GM23338 (cell line): ENCODE data around the gene CECR2. TPM values are rescaled to one million over a fixed set of nuclear protein-coding genes. Genes with fewer than 3 reads are reported as not detected.

Source experiments
- ATAC-seq: fragments of 200-7000 bp; cut with Tn5 transposase; 3 replicates; pipeline ENCODE4 v1.9.1; 2020
- DNase-seq: peaks from one replicate; pipeline ENCODE4 v3.0.0-alpha.2; 2015; ENCODE audit warnings: low spot score
- H2AFZ ChIP-seq: fragments of 200-600 bp; sonication (generic); 2 replicates; pipeline ENCODE4 v1.8.0; 2016; ENCODE audit warnings: antibody characterized with exemption, mild to moderate bottlenecking, moderate library complexity
- H3F3A ChIP-seq: fragments of 200-600 bp; sonication (generic); replicated peaks from 2 replicates; pipeline ENCODE4 v1.8.0; 2017; ENCODE audit warnings: antibody characterized with exemption, mixed run types, low read depth
- H3K27ac ChIP-seq: fragments of 200-600 bp; sonication (generic); 2 replicates; pipeline ENCODE4 v1.6.1; 2016; ENCODE audit warnings: low read depth
- H3K27me3 ChIP-seq: fragments of 200-600 bp; sonication (generic); 2 replicates; pipeline ENCODE4 v1.8.0; 2016; ENCODE audit warnings: mild to moderate bottlenecking, mixed run types, moderate library complexity; ENCODE audit not compliant: insufficient read depth
- H3K36me3 ChIP-seq: fragments of 200-600 bp; sonication (generic); 2 replicates; pipeline ENCODE4 v1.8.0; 2016; ENCODE audit warnings: mild to moderate bottlenecking; ENCODE audit not compliant: insufficient read depth
- H3K4me1 ChIP-seq: fragments of 200-600 bp; sonication (generic); 2 replicates; pipeline ENCODE4 v1.8.0; 2016; ENCODE audit warnings: mild to moderate bottlenecking, moderate library complexity; ENCODE audit not compliant: insufficient read depth
- H3K4me2 ChIP-seq: fragments of 200-600 bp; sonication (generic); 2 replicates; pipeline ENCODE4 v1.7.1; 2017; ENCODE audit warnings: mixed run types
- H3K4me3 ChIP-seq: fragments of 200-600 bp; sonication (generic); 2 replicates; pipeline ENCODE4 v1.6.1; 2016; ENCODE audit warnings: mixed run types
- H3K79me2 ChIP-seq: fragments of 200-600 bp; sonication (generic); replicated peaks from 2 replicates; pipeline ENCODE4 v1.8.0; 2017; ENCODE audit warnings: mild to moderate bottlenecking; ENCODE audit not compliant: insufficient read depth
- H3K9me2 ChIP-seq: fragments of 200-600 bp; sonication (generic); 2 replicates; pipeline ENCODE4 v1.8.0; 2017; ENCODE audit not compliant: insufficient read depth
- H4K20me1 ChIP-seq: fragments of 200-600 bp; sonication (generic); replicated peaks from 2 replicates; pipeline ENCODE4 v1.8.0; 2017; ENCODE audit warnings: mild to moderate bottlenecking; ENCODE audit not compliant: insufficient read depth
- H3K27ac Mint-ChIP-seq: 2 replicates; pipeline ENCODE4 v1.8.0; 2020; ENCODE audit warnings: inconsistent platforms, mild to moderate bottlenecking, moderate library complexity, mixed read lengths
- H3K27me3 Mint-ChIP-seq: 3 replicates; pipeline ENCODE4 v1.8.0; 2022; ENCODE audit warnings: low read depth, mild to moderate bottlenecking, moderate library complexity, mixed read lengths, inconsistent platforms; ENCODE audit not compliant: insufficient read depth, poor library complexity
- H3K36me3 Mint-ChIP-seq: 3 replicates; pipeline ENCODE4 v1.8.0; 2021; ENCODE audit warnings: low read depth, mild to moderate bottlenecking, inconsistent platforms, moderate library complexity, mixed read lengths
- H3K4me1 Mint-ChIP-seq: 3 replicates; pipeline ENCODE4 v1.8.0; 2020; ENCODE audit warnings: mild to moderate bottlenecking, inconsistent platforms, mixed read lengths
- H3K4me3 Mint-ChIP-seq: 3 replicates; pipeline ENCODE4 v1.8.0; 2021; ENCODE audit warnings: moderate library complexity, mild to moderate bottlenecking, inconsistent platforms, mixed read lengths
- H3K9me3 Mint-ChIP-seq: 3 replicates; pipeline ENCODE4 v1.8.0; 2020; ENCODE audit warnings: moderate library complexity, mild to moderate bottlenecking, inconsistent platforms, mixed read lengths
- CREB1 ChIP-seq: fragments of 250-450 bp; sonication (Bioruptor Pico); IDR thresholded peaks from 2 replicates; pipeline ENCODE4 v1.5.0; 2020; ENCODE audit warnings: low read depth, mild to moderate bottlenecking, moderate library complexity
- EZH2 ChIP-seq: fragments of 200-600 bp; sonication (generic); IDR thresholded peaks from one replicate; pipeline ENCODE4 v1.8.0; 2017; ENCODE audit warnings: antibody characterized with exemption, mild to moderate bottlenecking, low read depth; ENCODE audit not compliant: unreplicated experiment
- EZH2phosphoT487 ChIP-seq: fragments of 200-600 bp; sonication (generic); IDR thresholded peaks from one replicate; pipeline ENCODE4 v1.8.1; 2018; ENCODE audit warnings: antibody characterized with exemption; ENCODE audit not compliant: unreplicated experiment
- JUNB ChIP-seq: IDR thresholded peaks from one replicate; pipeline ENCODE4 v1.6.1; 2016; ENCODE audit warnings: antibody characterized with exemption; ENCODE audit not compliant: unreplicated experiment
- NANOG ChIP-seq: IDR thresholded peaks from 2 replicates; pipeline ENCODE4 v1.6.1; 2016; ENCODE audit warnings: antibody characterized with exemption, borderline replicate concordance
- STAT1 ChIP-seq: IDR thresholded peaks from one replicate; pipeline ENCODE4 v1.6.1; 2016; ENCODE audit warnings: antibody characterized with exemption; ENCODE audit not compliant: unreplicated experiment
- ZNF114 ChIP-seq: fragments of 250-450 bp; sonication (Bioruptor Pico); IDR thresholded peaks from 2 replicates; pipeline ENCODE4 v1.5.0; 2020; ENCODE audit warnings: mild to moderate bottlenecking, moderate library complexity
- ZNF331 ChIP-seq: fragments of 250-450 bp; sonication (Bioruptor Pico); IDR thresholded peaks from 2 replicates; pipeline ENCODE4 v1.5.0; 2020; ENCODE audit warnings: low read depth, mild to moderate bottlenecking, moderate library complexity
- polyA plus RNA-seq: library from polyadenylated mRNA; unstranded; fragments of >200 nt; fragmentation: Nextera tagmentation; extraction: Ambion mirVana; gene quantifications from 2 replicates; pipeline ENCODE4 v1.2.1, GENCODE V29; 2016
- total RNA-seq: library from RNA; depleted of rRNA; stranded (reverse); fragments of >200 nt; shearing (Covaris generic); gene quantifications from 2 replicates; pipeline ENCODE4 v1.2.3, GENCODE V29; 2014
- TF ChIP-seq, protein P1 (sequence below): IDR thresholded peaks from one replicate; pipeline ENCODE4 v1.6.1; 2018; ENCODE audit warnings: antibody characterized with exemption; ENCODE audit not compliant: unreplicated experiment
- TF ChIP-seq, protein P2 (sequence below): IDR thresholded peaks from 2 replicates; pipeline ENCODE4 v1.6.1; 2016; ENCODE audit warnings: antibody characterized with exemption
- TF ChIP-seq, protein P3 (sequence below): fragments of 250-450 bp; sonication (Bioruptor Pico); IDR thresholded peaks from 2 replicates; pipeline ENCODE4 v1.5.0; 2020; ENCODE audit warnings: mild to moderate bottlenecking, moderate library complexity

CECR2 gene
- total and polyA plus RNA-seq, 2 experiments from 2014 or later, result 18.4 to 110 TPM

DNA sequence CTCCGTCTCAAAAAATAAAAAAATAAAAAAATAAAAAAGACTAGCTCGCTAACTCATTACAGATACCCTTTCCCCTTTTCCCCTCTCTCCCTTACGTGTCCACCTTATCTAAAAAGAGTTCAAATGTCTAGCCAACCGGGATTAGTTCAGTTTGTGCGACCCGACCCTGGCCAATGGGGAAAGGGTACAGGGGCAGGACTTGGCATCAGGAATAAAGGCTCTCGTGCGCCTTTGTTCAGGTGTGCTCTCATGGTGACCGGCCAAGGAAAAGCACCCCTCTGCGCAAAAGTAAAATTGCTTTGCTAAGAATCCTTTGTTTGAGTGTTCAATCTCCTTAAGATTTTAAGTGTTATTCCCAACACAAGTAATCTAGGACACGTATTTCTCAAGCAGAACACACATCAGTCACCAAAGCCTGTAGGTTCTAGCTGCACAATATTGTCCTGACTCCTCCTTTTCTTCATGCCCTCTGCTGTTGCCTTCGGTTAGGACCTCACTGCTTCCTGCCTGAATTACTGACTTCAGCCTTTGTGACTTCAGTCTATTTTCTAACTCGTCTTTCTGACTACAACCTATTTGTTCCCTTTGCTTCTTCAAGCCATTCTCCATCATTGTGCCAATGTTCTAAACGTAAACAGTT lies 20.7 kb upstream of the CECR2 start:
- Histone ChIP-seq H3K79me2 (no peaks in the 10 kb centered on the region), H3F3A (peaks cover 7% of the 10 kb centered on the region; the same call in 1 of the 2 replicates), H3K9me2 (no peaks in the 10 kb centered on the region), H3K4me3 (no peak overlapping the region), H3K27ac (no peak overlapping the region), H3K36me3 (no peaks in the 10 kb centered on the region), H3K4me2 (no peak overlapping the region), H2AFZ (peak overlapping the region; percentile 90), H4K20me1 (no peaks in the 10 kb centered on the region), H3K27me3 (no peaks in the 10 kb centered on the region), H3K4me1 (no peaks in the 10 kb centered on the region)
- no peaks in the 10 kb centered on the region for H3K4me1 Mint-ChIP-seq
- no peak overlapping the region for H3K27ac Mint-ChIP-seq
- no peak for DNase-seq
- no peaks in the 10 kb centered on the region for H3K36me3 Mint-ChIP-seq
- no peak for ATAC-seq
- no peaks in the 10 kb centered on the region for H3K9me3 Mint-ChIP-seq
- no peaks in the 10 kb centered on the region for H3K27me3 Mint-ChIP-seq
- H3K4me3 Mint-ChIP-seq, result no peak overlapping the region
- TF ChIP-seq, protein P1, sequence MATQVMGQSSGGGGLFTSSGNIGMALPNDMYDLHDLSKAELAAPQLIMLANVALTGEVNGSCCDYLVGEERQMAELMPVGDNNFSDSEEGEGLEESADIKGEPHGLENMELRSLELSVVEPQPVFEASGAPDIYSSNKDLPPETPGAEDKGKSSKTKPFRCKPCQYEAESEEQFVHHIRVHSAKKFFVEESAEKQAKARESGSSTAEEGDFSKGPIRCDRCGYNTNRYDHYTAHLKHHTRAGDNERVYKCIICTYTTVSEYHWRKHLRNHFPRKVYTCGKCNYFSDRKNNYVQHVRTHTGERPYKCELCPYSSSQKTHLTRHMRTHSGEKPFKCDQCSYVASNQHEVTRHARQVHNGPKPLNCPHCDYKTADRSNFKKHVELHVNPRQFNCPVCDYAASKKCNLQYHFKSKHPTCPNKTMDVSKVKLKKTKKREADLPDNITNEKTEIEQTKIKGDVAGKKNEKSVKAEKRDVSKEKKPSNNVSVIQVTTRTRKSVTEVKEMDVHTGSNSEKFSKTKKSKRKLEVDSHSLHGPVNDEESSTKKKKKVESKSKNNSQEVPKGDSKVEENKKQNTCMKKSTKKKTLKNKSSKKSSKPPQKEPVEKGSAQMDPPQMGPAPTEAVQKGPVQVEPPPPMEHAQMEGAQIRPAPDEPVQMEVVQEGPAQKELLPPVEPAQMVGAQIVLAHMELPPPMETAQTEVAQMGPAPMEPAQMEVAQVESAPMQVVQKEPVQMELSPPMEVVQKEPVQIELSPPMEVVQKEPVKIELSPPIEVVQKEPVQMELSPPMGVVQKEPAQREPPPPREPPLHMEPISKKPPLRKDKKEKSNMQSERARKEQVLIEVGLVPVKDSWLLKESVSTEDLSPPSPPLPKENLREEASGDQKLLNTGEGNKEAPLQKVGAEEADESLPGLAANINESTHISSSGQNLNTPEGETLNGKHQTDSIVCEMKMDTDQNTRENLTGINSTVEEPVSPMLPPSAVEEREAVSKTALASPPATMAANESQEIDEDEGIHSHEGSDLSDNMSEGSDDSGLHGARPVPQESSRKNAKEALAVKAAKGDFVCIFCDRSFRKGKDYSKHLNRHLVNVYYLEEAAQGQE, result no peak
- TF ChIP-seq EZH2phosphoT487 (no peak), STAT1 (no peak), EZH2 (no peak), NANOG (no peak), JUNB (no peak), ZNF114 (CRISPR knock-in tag) (no peak), ZNF331 (no peak), CREB1 (CRISPR knock-in tag) (no peak)
- TF ChIP-seq, protein P2, sequence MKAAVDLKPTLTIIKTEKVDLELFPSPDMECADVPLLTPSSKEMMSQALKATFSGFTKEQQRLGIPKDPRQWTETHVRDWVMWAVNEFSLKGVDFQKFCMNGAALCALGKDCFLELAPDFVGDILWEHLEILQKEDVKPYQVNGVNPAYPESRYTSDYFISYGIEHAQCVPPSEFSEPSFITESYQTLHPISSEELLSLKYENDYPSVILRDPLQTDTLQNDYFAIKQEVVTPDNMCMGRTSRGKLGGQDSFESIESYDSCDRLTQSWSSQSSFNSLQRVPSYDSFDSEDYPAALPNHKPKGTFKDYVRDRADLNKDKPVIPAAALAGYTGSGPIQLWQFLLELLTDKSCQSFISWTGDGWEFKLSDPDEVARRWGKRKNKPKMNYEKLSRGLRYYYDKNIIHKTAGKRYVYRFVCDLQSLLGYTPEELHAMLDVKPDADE, result no peak
- TF ChIP-seq, protein P3, sequence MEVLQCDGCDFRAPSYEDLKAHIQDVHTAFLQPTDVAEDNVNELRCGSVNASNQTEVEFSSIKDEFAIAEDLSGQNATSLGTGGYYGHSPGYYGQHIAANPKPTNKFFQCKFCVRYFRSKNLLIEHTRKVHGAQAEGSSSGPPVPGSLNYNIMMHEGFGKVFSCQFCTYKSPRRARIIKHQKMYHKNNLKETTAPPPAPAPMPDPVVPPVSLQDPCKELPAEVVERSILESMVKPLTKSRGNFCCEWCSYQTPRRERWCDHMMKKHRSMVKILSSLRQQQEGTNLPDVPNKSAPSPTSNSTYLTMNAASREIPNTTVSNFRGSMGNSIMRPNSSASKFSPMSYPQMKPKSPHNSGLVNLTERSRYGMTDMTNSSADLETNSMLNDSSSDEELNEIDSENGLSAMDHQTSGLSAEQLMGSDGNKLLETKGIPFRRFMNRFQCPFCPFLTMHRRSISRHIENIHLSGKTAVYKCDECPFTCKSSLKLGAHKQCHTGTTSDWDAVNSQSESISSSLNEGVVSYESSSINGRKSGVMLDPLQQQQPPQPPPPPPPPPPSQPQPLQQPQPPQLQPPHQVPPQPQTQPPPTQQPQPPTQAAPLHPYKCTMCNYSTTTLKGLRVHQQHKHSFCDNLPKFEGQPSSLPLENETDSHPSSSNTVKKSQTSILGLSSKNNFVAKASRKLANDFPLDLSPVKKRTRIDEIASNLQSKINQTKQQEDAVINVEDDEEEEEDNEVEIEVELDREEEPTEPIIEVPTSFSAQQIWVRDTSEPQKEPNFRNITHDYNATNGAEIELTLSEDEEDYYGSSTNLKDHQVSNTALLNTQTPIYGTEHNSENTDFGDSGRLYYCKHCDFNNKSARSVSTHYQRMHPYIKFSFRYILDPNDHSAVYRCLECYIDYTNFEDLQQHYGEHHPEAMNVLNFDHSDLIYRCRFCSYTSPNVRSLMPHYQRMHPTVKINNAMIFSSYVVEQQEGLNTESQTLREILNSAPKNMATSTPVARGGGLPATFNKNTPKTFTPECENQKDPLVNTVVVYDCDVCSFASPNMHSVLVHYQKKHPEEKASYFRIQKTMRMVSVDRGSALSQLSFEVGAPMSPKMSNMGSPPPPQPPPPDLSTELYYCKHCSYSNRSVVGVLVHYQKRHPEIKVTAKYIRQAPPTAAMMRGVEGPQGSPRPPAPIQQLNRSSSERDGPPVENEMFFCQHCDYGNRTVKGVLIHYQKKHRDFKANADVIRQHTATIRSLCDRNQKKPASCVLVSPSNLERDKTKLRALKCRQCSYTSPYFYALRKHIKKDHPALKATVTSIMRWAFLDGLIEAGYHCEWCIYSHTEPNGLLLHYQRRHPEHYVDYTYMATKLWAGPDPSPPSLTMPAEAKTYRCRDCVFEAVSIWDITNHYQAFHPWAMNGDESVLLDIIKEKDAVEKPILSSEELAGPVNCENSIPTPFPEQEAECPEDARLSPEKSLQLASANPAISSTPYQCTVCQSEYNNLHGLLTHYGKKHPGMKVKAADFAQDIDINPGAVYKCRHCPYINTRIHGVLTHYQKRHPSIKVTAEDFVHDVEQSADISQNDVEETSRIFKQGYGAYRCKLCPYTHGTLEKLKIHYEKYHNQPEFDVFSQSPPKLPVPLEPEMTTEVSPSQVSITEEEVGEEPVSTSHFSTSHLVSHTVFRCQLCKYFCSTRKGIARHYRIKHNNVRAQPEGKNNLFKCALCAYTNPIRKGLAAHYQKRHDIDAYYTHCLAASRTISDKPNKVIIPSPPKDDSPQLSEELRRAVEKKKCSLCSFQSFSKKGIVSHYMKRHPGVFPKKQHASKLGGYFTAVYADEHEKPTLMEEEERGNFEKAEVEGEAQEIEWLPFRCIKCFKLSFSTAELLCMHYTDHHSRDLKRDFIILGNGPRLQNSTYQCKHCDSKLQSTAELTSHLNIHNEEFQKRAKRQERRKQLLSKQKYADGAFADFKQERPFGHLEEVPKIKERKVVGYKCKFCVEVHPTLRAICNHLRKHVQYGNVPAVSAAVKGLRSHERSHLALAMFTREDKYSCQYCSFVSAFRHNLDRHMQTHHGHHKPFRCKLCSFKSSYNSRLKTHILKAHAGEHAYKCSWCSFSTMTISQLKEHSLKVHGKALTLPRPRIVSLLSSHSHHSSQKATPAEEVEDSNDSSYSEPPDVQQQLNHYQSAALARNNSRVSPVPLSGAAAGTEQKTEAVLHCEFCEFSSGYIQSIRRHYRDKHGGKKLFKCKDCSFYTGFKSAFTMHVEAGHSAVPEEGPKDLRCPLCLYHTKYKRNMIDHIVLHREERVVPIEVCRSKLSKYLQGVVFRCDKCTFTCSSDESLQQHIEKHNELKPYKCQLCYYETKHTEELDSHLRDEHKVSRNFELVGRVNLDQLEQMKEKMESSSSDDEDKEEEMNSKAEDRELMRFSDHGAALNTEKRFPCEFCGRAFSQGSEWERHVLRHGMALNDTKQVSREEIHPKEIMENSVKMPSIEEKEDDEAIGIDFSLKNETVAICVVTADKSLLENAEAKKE (CRISPR knock-in tag), result no peak
